Transverse colon (tissue), 4 donors: Measurements from ENCODE around the gene PTPN9.

Experiments used
- CTCF ChIP-seq, 5 experiments: fragments of 200-600 bp in 3 of 5; fragments of 450-650 bp in 2 of 5; sonication (generic) in 3 of 5; IDR thresholded peaks; 1 replicate in 2 of 5; 2 replicates in 3 of 5; pipeline ENCODE4 v1.5.1; 2016 to 2017; ENCODE audit warnings: antibody characterized with exemption in 5 of 5, inconsistent platforms in 3 of 5, mild to moderate bottlenecking in 2 of 5, moderate library complexity in 1 of 5
- POLR2AphosphoS5 ChIP-seq, 3 donors: sonication (generic); formaldehyde crosslinking; IDR thresholded peaks; one replicate each; pipeline ENCODE4 v1.6.1; 2016; ENCODE audit warnings: antibody characterized with exemption in 3 of 3

GRCh38 chr15:75517233-75517632 lies 61.9 kb downstream of the PTPN9 start:
- no peak for TF ChIP-seq CTCF (IDR thresholded peaks at IDR 0.05)
- TF ChIP-seq POLR2AphosphoS5 (IDR thresholded peaks at IDR 0.05), result no peak
